HG02571 (cell line): ENCODE data around the gene KCNT1.

Source experiments
- ATAC-seq: cut with Tn5 transposase; IDR thresholded peaks from one replicate; pipeline ENCODE4 v1.9.1; 2021; ENCODE audit warnings: mild to moderate bottlenecking, moderate library complexity; ENCODE audit not compliant: unreplicated experiment

The KCNT1 gene

DNA sequence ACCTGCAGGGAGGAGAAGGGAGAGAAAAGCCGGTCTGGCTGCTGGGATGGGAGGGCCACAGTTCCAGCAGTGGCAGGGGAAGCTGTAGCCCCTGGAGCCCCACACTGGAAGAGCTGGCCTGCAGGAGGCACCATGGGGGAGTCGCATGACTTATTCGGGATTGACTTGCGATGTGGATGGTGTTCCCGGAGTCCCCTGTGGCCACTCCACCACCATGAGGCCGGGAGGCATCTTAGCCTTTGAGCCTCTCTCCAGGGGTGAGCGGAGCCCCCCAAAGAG, 92.0 kb downstream of the KCNT1 start:
- no peak for ATAC-seq

DNA sequence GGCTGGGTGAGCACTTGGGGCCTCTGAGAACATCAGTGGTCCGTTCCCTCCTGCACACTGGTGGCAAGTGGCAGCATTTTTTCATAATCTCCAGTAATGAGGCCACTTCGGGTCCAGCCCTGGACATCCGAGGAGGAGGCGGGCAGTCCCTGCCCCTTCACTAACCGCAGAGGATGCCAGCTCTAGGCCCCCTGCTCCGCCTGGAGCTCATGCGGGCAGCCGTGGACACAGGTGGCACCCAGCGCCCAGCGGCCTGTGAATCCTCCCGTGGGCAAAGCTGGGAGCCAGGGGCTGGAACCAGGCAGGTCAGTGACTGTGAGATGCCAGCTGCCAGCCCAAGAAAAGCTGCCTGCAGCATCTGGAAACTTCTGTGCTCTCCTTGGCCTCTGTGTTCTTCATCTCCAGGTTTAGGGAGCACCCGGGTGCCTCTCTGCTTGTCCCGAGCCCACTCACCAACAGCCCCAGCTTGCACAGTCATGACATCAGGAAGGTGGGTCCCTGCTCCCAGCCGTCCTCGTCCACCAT, 92.4 kb downstream of the KCNT1 start:
- no peak for ATAC-seq

DNA sequence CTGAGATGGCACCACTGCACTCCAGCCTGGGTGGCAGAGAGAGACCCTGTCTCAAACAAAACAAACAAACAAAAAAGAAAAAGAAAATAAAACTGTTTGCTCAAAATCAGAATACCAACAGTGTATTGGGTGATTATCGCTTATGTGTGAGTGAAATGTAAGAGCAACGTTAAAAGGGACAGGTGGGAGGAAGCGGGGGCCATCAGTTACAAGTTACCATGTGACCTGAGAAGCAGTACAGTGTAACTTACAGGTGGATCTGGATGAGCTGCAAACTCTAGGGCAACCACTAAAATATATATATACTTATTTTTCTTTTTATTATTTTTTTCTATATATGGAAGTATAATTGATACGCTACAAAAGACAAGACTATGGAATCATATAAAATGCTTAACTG, 93.4 kb downstream of the KCNT1 start:
- no peak for ATAC-seq

DNA sequence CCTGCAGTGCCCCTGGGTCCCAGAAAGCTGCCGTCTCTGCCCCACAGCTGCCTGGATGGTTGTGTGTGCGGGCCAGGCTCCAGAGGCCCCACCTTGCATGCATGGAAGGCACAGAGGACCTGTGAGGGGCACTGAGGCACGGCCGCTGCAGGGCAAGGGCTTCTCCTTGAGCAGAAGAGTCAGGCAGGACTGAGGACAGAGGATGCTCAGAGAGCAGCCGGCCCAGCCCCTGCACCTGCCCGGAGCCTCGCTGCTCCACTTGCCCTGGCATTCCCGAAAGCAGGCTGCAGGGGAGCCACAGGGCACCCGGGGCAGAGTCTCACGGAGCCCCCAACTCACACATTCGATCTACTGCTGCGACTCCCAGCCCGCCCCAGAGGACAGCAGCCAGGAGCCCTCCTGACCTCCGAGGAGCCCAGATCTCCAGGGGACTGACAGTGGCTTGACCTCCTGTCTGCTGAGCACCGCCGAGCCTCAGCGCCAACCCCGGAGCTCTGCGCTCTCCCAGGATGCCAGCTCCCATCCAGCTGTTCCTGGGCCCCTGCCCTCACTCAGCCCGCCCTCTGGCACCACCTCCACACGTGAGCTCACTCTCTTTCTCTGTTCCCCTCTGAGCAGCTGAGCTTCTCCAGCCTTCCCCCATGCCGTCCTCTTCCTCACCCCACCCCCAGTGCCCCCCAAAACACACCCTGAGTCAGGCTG, 95.0 kb downstream of the KCNT1 start:
- ATAC-seq: no peak

DNA sequence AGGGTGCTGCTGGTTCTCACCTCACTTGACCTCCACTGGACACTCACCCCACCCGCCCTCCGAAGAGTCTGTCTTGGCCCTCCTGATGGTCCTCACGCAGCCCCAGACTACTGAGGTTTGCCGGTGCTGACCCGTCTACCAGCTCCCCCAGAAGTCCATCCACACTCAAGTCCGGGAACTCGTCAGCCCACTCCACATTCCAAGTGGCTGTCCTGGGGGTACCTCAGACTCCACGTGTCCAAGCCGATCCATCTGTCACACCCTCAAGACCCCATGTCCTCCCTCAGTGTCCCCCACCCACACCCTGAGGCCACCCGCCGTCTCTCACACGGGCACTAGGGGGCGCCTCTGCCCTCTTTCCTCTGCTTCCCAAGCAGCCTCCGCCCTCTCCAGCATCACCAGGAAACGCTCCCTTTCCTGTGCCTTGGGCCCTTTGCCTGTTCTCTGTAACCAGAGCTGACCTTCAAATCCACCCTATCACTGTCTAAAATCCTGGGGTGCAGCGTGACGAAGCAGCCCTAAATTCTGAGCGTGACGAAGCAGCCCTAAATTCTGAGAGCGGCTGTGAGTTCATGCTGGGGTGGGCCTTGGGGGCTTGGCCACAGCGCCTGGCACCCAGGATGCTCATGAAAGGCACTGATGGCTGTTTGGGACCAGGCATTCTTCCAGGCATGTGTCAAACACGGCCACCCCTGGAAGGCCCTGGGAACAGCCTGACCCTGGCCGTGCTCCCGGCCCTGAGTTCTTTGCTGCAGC, 95.7 kb downstream of the KCNT1 start:
- no peak for ATAC-seq

DNA sequence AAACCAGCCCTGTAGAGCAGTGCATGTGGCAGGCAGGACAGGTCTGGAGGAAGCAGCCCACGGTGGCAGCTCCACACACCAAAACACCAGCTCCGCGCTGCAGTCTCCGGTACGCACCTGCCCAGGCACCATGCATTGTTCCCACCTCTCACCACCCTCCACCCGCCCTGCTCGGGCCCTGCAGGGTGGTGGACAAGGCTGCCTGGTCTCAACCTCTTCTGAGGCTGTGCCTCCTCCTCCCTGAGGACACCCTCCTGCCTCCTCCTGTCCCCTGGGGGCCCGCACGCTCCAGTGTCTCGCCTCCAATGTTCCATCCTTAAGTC, 96.2 kb downstream of the KCNT1 start:
- no peak for ATAC-seq

DNA sequence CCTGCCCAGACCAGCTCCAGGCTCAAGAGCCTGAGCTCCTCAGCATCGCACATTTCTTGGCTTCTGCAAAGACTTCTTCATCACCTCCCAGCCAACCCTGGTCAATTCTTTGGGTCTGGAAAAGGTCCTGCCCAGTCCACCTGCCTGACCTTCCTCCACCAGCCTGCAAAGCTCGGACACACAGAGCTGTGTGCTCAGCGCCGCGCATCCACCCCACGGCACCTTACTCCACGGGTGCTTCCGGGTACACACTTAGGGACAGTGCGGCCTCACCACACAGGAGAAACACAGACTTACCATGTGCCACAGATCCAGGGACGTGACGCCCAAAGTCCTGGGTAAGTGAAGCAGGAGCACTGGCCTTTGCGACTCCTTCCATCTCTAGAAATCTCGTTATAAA, 97.3 kb downstream of the KCNT1 start:
- no peak for ATAC-seq

DNA sequence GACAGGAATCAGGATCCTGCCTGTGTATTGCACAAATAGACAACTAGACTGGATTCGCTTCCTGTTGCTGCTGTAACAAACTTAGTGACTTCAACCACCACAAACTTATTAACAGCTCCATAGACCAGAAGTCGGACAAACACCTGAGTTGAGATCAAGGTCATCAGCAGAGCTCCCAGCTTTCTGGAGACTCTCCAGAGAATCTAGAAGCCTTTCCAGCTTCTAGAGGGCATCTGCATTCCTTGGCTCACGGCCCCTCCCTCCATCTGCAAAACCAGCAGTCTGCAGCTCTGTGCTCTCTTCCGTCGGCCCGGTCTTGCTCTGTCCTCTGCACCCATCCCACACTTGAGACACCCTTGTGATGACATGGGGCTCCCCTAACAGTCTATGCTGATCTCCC, 99.1 kb downstream of the KCNT1 start:
- ATAC-seq: no peak

DNA sequence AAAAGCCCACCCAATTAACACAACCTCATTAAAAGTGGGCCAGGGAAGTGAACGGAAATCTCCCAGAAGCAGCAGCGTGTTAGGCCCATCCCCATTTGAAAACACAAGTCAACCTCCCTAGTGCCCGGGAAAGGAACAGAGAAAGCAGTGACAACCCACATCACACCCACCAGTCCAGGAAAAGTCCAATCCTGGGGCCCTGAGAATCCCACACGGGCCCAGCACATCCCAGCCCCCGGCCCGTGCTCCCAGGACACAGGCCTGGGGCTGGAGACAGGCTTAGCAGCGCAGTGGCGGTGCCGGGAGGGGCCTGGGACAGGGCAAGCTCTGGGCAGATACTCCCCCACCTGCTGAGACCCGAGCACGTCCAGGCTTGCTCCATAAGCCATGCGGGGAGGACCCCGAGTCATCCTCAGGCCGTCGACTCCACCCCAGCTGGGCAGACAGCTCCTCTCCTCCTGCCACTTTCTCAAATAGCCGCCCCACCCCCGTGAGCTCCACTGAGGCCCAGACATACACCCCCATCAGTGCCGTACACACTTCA, 101.0 kb downstream of the KCNT1 start:
- ATAC-seq: no peak

DNA sequence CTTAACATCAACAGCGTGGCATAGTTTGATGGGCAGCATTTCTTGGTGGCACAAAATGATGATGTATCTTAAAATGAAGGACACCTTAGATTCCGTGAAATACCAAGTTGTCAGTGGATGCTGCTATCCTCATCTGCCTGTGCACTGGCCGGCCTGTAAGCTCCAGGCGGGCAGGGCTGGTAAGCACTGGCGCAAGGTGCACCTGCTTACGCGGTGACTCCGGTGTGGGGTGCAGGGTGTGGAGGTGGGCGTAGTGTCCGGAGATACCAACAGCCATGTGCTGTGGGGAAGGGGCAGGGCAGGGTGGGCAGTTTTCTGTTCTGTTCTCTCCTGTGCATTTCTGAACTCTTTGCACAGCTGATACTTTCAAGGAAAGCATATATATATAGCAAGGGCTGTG, 101.5 kb downstream of the KCNT1 start:
- no peak for ATAC-seq

DNA sequence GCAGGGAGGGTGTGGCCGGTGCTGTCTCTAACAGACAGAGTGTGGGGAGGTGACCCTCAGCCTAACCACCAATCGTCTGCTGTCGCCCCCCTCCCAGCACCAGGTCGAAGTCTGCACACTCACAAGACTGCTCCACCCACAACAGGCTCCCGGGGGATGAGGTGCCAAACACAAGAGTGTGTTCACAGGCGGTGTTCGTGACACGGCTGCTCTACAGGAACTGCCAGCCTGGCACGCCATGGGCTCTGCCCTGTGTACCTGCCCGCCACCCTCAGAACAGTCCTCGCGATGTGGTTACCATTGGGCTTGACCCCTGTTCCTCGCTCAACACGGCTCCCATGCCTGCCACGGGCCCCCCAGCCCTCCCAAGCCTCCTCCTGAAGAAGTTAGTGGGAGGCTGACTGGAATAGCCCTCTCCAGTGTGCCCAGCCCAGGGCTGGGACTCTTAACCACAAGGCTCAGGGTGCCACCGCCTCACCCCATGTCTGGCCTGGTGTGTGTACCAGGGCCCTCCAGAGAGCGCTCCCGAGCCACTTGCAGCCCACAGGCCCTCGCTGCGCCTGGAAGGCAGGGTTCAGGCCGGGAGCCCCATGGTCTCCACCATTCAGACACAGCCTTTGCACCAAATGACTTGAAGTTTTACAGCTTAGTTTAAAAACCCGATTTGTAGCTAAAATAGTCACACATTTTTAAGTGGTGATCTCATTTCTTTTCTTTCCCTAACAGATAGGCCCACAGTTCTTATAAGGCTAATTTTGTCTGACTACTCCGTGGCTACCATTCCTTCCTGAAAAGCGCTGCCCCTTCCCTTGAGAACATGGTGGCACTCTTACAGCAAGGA, 102.8 kb downstream of the KCNT1 start:
- ATAC-seq: no peak

DNA sequence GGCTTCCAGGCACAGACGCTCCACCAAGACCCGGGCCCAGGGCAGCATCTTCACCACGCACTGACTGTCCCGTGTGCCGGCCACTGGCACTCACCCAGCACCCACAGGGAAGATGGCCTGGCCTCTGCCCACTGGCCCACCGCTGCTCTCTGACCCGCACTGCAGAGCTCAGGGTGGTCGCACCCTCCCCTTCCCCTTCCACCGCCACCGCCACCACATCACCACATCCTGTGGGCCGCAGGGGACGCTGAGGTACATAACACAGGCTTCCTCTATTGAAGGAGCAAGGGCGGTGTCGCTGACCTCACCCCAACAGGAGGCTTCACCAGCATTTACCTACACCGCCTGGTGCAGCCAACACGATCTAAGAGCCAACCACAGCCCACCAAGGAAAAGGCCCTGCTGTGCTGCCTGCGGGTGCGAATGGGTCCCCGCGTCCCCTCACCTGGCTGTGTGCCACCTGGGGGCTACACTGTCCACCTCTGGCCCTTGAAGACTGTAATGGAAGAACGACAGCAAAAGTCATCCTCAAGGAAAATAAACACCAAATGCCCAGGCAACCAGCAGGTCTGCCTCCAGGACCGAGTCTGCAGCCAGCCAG, 103.5 kb downstream of the KCNT1 start:
- ATAC-seq: no peak

DNA sequence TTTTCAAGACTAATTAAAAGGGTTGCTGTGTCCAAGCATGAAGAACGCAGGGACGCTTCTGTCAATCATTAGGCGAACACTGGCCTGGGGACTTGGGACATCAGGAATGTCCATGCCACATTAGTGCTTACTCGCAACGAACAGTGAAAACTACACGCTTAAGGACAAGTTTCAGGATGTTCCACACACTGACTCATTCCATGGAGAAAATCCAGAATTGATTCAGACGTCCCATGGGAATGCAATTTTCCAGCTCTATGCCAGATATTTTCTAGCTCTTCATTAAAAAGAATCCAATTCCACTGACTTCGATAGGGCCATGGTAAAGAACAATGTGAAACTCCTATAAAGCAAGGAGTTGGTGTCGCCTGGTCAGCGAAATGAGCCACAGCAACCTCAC, 107.2 kb downstream of the KCNT1 start:
- no peak for ATAC-seq

DNA sequence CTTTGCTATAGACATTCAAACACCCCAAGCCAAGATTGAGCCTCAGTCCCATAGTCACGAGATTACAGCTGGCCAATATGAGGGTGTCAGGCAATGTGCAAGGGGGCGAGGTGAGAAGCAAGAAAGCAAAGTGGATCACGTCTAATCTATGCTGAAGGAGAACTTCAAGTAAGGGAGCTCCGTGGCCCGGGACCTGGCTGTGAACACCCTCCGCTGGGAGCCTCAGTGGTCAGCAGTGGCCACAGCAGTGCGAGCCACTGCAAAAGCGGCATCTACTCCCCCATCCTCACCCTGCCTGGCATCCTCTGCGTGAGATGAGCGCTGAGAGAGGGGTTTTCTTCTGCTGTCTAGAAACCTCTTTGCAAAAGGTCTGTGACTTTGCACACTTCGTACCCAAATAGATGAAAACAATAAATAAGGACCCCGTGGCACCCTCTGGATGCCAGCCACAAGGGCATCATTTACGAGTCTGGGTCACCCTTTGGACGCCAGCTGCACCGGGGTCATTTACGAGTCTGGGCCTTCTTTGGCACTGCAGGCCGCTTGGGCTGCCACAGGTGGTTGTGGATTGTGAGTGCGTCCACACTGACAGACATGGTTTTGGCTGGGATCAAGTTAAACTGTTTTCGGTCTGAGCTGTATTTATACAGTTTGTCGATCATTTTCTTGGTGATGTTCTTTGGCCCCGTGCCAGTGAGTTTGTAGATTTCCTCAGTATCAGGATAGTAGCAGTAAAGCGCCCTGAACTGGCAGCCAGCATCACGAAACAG, 109.0 kb downstream of the KCNT1 start:
- ATAC-seq: no peak

DNA sequence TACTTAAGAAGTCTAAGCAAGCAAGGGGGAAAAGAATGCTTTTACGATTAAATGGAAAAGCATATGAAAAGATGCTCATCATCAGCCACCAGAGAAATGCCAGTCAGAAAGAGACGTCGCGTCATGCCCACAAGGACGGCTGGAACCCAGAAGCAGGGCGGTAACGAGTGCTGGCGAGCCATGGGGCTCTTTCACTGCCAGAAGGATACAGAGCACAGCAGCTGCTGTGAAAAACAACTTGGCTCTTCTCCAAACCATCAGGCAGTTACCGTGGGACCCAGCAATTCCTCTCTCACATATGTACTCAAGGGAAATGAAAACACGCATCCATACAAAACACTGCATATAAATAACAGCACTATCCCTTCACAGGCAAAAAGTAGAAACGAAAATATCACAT, 109.8 kb downstream of the KCNT1 start:
- ATAC-seq: no peak

DNA sequence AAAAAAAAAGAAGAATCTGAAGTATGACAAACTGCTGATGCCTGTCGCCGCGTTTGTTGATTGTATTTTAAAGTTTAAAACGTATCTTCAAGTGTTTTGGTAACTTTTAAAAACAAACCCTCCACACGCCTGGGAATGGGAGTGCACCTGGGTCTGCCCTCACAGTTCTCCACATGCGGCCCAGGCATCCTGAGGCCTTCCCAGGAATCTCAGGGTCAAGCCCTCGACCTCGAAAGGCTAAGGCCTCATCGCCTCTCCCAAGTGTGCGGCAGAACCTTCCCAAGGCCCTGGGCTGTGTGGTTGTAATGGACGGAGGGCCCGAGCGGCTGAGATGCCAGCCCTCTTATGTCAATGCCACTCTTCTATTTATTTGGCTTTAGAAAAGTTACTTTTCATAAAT, 111.0 kb downstream of the KCNT1 start:
- ATAC-seq: no peak

DNA sequence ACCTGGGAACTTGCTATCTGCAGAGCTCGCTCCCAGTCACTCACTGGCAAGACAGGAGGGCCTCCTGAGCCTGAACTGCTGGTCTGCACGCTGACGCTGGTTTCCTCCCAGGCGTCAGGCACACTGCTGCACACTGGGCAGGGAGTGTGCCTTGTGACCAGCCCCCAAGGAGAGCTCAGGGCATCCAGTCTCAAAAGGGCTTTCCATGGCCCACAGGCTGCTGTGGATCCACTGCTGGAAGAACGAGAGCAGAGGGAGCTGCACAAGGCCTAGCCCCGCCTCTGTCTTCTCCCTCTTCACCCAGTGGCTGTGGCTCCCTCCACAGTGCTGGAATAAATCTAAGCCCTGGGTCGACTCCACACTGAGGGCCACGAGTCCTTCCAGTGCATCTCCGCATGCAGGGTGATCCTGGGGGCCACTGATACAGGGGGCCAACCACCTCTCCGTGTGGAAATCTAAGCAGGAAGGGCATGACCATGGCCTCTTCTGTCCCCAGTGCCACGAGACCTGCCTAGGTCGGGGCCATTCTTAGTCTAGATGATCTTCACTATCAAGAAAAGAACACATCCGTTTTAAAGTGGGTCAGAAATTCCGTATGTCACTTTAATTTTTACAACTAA, 111.8 kb downstream of the KCNT1 start:
- ATAC-seq: no peak

DNA sequence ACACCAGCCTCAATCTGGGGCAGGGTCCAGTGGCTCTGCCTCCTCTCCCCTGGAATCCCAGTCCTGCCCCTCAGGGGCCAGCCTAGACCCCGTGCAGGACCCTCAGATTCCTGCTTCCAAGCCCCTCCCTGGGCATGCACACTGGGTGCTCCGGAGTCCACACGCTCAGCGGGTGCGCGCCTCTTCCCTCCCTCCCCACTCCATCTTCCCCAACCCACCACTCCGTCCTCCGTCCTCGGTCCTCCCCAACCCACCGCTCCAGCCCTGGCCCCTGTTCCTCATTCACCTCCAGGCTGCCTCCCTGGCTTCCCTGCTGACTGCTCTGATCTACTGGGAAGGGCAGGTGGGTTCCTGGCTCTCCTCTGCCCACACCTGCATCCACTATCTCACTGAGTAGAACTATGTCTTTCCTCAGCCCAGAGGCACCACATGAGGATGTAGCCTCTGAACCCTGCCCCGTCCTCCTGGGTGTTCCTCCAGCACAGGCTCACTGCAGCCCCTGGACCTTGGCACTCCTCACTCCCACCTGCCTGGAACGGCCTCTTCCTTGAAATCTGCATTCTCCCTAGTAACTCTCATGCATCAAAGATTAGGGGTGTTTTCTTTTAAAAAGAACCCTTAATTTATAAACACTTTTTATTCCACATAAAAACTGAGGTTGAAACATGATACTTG, 112.6 kb downstream of the KCNT1 start:
- no peak for ATAC-seq

DNA sequence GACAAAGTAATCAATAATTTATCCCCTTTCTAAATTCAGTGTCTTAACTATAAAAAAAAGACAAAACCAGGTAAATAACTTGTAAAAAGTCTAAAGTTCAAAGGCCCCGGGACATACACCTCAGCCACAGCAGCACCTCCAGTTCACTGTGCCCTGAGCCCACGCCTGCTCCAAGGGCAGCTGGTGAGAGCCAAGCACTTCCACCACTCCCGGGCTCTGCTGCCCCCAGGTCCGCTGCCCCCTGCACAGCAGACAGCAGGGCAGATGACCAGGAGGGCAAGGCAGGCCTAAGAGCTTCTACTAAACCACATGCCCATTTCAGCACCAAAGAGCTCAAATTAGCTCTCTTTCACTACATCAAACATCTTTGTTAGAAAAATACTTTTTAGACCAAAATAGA, 113.4 kb downstream of the KCNT1 start:
- ATAC-seq: no peak
